AG09309 (cell line): Measurements from ENCODE around the gene EPN2.
A peak's percentile ranks its signal among the peaks of the same experiment; 100 is the strongest.

Experiments
- DNase-seq: peaks from one replicate; pipeline ENCODE4 v3.0.0-alpha.2; 2010; ENCODE audit warnings: low read depth
- H3K4me3 ChIP-seq: 2 replicates; pipeline ENCODE4 v1.5.1; 2011; ENCODE audit warnings: mild to moderate bottlenecking, low read depth, low read length, moderate library complexity; ENCODE audit not compliant: control insufficient read depth
- CTCF ChIP-seq: IDR thresholded peaks from 2 replicates; pipeline ENCODE4 v1.5.1; 2011; ENCODE audit warnings: mild to moderate bottlenecking, low read depth, low read length, inconsistent platforms; ENCODE audit not compliant: insufficient read depth, control insufficient read depth; ENCODE audit errors: missing control alignments

The EPN2 gene

GRCh38 chr17:19244357-19244756, 7.2 kb downstream of the EPN2 start:
- no peak overlapping the region for H3K4me3 ChIP-seq
- no peak for DNase-seq
- TF ChIP-seq CTCF = no peak

DNA sequence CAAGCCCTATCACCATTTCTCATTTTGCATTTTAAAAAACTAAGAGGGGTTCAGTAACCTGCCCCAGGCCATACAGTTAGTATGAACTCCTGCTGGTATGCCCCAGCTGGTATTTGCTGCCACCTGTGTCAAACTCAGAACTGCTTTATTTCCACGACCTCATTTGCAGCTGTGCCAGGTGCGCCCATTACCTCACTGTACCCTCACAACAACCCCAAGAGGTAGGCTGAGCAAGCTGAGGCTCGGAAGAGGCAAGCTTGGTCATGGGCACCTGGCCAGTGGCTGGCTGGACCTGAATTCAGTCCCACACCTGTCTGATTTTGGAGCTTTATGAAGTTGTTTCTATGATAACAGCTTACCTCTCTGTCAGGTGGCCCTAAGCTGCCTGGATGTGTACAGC, 7.6 kb downstream of the EPN2 start:
- TF ChIP-seq CTCF = no peak
- DNase-seq = no peak
- H3K4me3 ChIP-seq = no peak overlapping the region

GRCh38 chr17:19247473-19247872, 10.3 kb downstream of the EPN2 start:
- no peak for DNase-seq
- TF ChIP-seq CTCF = no peak
- H3K4me3 ChIP-seq = no peak overlapping the region

- no peak overlapping the region for H3K4me3 ChIP-seq
- TF ChIP-seq CTCF = no peak
- DNase-seq = no peak
These were observed 11.2 kb downstream of the EPN2 start for GRCh38 chr17:19248151-19248927.

- no peak overlapping the region for H3K4me3 ChIP-seq
- peak; percentile 69 for DNase-seq
- TF ChIP-seq CTCF = no peak
These were observed 11.9 kb downstream of the EPN2 start for GRCh38 chr17:19248928-19249574.

GRCh38 chr17:19249681-19250080, 12.5 kb downstream of the EPN2 start:
- H3K4me3 ChIP-seq = no peak overlapping the region
- DNase-seq = no peak
- no peak for TF ChIP-seq CTCF
